Cardiac septum (tissue), 1 donor: ENCODE measurements around the gene TMEM135. TPM values are rescaled to one million over a fixed set of nuclear protein-coding genes. Genes with fewer than 3 reads are reported as not detected.
"Not testable (repeated sequence)": the region's sequence is repeated elsewhere in the genome, so short reads cannot be mapped to it uniquely, and the experiment has no call there.

Experiments
- DNase-seq: peaks from one replicate; pipeline ENCODE4 v3.0.0-alpha.2; 2020; ENCODE audit warnings: low spot score
- intact Hi-C: fragments of 100-400 bp; cut with DNase I; formaldehyde crosslinking; loops from one replicate; pipeline ENCODE4 v1.14.0; 2022
- total RNA-seq: library from RNA; stranded (reverse); fragmentation: NEBNext Ultra II Directional; extraction: Animal tissue kit (Norgen Biotek cat#: 25700); gene quantifications from one replicate; pipeline ENCODE4 v1.2.1, GENCODE V29; 2021
- donor health status: DM: no; HTN: no; CAD: no.

TMEM135 gene
- total RNA-seq, 1 donor from 2014 or later, result 6.4 TPM

GRCh38 chr11:87275176-87275575 lies 237.4 kb downstream of the TMEM135 start:
- DNase-seq, result no peak
- intact Hi-C loops, result no loop called here

GRCh38 chr11:87280143-87280542 lies 242.4 kb downstream of the TMEM135 start:
- no peak for DNase-seq
- intact Hi-C loops, result no loop called here

- intact Hi-C loops, result no loop called here
- no peak for DNase-seq
Measured at GRCh38 chr11:87281496-87281895, 243.8 kb downstream of the TMEM135 start.

DNA sequence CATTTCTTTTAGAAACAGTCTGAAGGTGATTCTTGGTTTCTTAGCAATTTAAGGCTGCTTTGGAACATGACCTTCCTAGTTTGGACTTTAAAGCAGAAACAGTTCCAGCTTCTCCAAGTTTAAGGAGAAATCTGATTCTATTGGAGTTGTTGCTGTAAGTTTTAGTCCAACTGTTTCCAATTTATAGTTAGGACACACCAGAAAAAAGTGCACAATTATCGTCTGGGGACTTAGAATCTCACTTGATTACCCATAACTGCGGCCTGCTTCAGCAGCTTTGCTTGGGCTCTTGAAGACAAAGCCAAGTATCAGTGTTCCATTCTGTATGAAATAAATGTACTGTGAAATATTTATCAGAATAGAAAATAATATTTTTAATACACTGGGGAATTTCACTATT lies 246.6 kb downstream of the TMEM135 start:
- no peak for DNase-seq
- intact Hi-C loops, result no loop called here

DNA sequence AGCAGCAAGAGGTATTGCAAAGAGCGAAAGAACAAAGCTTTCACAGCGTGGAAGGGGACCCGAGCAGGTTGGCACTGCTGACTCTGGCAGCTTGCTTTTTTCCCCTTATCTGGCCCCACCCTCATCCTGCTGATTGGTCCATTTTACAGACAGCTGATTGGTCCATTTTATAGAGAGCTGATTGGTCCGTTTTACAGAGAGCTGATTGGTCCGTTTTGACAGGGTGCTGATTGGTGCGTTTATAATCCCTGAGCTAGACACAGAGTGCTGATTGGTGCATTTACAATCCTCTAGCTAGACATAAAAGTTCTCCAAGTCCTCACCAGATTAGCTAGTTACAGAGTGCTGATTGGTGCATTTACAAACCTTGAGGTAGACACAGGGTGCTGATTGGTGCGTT lies 247.9 kb downstream of the TMEM135 start:
- intact Hi-C loops, result not testable (repeated sequence)

DNA sequence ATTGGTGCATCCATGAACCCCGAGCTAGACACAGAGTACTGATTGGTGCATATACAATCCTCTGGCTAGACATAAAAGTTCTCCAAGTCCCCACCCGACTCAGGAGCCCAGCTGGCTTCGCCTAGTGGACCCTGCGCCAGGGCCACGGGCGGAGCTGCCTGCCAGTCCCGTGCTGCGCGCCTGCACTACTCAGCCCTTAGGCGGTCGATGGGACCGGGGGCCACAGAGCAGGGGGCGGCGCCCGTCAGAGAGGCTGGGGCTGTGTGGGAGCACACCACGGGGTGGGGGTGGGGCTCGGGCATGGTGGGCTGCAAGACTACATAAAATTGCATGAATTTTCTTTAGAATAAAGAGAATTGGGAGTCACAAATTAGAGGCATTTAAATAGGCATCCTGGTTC lies 248.6 kb downstream of the TMEM135 start:
- intact Hi-C loops, result no loop called here
- DNase-seq, result no peak

More for the DNA sequence above, 247.9 kb downstream of the TMEM135 start:
- not testable (repeated sequence) for DNase-seq

DNA sequence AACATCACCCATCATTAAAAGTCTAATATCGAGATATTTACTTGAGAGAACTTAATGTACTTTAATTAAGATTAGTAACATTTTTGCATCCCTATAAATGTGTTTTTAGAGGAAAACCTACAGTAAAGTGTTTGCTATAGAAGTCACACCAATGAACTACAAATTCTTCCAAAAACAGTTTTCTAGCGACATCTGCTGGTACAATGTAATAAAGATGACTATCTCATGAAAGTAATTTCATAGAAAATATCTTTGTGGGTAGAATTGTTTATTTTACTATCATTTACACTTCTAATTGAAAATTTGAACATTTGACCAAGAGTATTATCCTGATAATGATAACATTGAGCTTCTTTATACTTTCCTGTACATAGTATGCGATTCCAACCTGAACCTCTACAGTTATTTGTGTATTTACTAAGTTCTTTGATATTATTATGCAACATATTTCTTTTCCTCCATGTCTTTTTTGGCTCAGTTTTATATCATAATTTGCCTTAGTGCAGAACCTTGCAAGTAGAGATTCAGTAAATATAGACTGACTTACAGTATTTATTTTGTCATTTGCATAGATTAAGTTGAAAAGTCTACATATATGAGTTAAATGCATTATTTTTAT lies 252.7 kb downstream of the TMEM135 start:
- intact Hi-C loops, result loop anchor here (2.0 to 10.0 kb wide), 2 partner anchors 352 to 416 kb away; no protein-coding TSS in a partner anchor
- no peak for DNase-seq

DNA sequence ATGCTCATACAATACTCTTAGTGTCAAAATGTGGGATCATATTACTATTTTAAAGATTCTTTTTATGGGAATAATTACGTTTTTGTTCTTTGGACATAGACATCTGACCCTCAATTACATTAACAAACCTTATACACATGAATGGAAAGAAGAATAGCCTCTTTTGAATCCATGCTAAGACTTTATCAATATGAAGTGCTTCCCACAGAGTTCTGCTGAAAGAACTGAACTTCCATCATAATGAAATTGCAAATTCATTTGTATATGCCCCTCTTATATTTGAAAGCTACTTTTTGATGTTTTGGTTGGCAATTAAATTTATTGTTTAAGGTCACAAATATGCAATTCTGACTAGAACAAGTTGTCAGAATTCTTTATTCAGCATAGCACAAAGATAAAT lies 254.9 kb downstream of the TMEM135 start:
- intact Hi-C loops, result loop anchor here (10.0 kb wide), 1 partner anchor 418 kb away; no protein-coding TSS in a partner anchor
- DNase-seq, result no peak

DNA sequence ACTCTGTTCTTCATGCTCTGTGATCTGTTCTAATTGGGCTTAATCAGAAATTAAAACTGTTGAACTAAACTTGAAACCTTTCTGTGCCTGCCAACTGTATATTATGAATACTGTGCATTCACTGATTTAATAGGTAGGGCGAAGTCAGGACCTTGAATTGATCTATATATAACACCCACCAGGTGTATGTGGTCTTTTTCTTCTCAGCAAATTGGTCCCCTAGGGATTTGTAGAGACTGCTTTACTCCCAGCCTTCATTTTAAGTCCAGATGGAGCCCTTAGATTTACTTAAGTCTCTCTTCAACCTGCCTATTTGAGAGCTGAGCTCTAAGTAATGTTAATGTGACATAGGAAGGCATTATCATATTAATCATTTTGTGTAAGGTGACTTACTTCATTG lies 257.5 kb downstream of the TMEM135 start:
- intact Hi-C loops, result loop anchor here (10.0 kb wide), 1 partner anchor 420 kb away; no protein-coding TSS in a partner anchor
- no peak for DNase-seq

GRCh38 chr11:87296627-87297026 lies 258.9 kb downstream of the TMEM135 start:
- DNase-seq, result no peak
- intact Hi-C loops, result loop anchor here (10.0 kb wide), 1 partner anchor 422 kb away; no protein-coding TSS in a partner anchor

GRCh38 chr11:87298155-87298554 lies 260.4 kb downstream of the TMEM135 start:
- intact Hi-C loops, result loop anchor here (10.0 kb wide), 1 partner anchor 423 kb away; no protein-coding TSS in a partner anchor
- DNase-seq, result no peak

- DNase-seq, result no peak
- intact Hi-C loops, result loop anchor here (10.0 kb wide), 1 partner anchor 424 kb away; no protein-coding TSS in a partner anchor
Measured at GRCh38 chr11:87299041-87299481, 261.3 kb downstream of the TMEM135 start.

DNA sequence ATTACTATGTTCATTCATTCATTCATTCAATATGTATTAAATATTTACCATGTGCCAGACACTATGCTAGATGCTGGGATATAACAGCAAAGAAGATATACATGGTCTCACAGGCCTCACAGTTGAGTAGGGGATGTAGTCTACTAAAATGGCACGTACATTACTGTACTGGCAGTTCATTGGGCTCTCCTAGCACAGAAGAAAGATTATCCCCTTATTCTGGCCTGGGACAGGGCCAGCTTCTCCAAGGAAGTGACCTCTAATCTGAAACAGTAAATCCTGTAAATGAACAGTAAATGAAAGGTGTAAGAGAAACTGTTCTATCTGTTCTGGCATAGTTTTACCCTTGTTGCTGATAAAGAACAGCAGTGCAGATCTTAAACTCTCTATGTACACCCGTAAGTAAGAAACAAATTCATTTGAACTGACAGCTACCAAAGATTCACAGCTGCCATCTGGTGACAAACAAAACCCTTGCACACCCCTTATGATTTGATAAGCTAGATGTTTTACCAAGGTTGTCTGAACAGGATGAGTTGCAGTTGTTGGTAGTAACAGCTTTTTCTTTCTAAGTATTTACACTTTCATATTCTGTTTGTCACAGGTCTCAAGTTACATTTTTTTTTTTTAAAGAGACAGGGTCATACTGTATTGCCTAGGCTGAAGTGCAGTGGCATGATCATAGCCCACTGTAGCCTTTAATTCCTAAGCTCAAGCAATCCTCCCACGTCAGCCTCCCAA lies 263.1 kb downstream of the TMEM135 start:
- intact Hi-C loops, result no loop called here
- no peak for DNase-seq

- no peak for DNase-seq
- intact Hi-C loops, result no loop called here
Measured at GRCh38 chr11:87301785-87302540, 264.2 kb downstream of the TMEM135 start.

DNA sequence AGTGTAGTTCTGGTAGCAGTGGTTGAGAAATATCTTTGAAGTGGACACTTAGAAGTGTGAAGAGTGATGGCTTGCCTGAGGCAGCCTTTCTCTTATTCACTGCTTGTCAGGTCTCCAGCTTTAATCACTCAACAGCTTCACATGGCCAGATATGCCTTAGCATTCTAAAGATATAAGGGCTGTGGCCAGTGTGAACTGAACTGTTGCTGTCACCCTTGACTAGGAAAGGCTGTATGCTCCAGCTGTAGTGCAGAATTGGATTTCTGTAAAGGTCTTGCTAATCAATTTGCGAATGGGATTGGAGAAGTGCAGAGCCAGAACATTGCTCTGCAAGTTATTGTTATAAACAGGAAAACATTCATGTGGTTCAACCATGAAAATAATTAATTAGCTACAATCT lies 266.7 kb downstream of the TMEM135 start:
- intact Hi-C loops, result no loop called here
- no peak for DNase-seq

DNA sequence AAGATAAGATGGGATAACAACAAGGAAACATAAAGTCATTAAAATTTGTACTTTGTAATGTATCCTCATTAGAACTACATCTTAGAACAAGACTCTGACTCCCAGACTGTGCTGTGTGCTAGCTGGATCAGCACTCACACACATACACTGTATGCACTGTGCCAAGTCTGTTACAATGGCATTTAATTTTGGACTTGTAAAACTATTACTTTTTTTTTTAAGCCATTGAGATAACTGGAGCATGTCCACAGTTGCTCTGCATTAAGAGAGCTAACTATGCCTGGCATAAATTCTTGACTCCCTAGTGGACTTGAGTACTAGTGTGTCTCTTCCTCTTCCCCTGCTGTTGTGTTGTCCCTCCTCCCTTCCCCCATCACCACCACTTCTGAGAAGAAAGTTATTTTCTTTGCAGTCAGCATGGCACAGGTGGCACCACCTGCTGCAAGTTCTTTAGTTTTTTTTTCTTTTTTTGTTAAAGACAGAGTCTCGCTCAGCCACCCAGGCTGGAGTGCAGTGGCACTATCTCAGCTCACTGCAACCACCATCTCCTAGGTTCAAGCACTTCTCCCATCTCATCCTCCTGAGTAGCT lies 268.6 kb downstream of the TMEM135 start:
- DNase-seq, result no peak
- intact Hi-C loops, result no loop called here

DNA sequence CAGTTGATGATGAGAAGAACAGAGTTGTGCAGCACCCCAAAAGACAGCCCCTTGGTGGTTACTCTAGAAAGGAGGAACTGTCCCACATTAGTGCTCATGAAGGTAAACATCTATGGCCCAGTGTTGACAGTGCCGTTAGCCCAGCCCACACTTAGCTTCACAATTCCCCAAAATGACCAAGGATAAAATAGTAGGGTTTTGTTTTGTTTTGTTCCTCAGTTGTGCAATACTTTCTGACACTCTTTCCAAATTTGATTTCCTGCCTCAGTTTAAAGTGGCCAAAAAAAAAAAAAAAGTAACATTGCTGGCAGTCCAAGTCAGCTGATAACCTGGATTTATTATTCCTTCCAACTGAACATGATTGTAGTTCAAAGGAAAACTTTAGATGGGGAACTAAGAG lies 269.4 kb downstream of the TMEM135 start:
- DNase-seq, result no peak

DNA sequence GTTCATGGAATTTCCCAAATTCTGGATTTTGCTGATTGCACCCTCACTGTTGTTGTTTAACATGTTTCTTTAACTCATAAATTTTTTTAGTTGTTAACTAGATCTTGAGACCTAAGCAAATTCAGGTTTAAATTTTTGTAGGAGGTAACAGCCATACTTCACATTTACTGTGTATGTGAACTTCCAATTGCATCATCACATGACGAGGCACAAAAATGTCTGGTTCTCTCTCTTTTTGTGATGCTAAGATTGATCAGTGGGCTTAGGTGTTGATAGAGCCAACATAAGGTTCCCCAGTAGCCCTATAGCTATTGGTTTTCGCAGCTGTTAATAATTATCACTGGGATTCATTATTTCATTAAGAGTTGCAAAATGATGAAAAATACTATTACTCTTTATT lies 277.5 kb downstream of the TMEM135 start:
- intact Hi-C loops, result no loop called here

More for the DNA sequence above, 269.4 kb downstream of the TMEM135 start:
- intact Hi-C loops, result no loop called here

DNA sequence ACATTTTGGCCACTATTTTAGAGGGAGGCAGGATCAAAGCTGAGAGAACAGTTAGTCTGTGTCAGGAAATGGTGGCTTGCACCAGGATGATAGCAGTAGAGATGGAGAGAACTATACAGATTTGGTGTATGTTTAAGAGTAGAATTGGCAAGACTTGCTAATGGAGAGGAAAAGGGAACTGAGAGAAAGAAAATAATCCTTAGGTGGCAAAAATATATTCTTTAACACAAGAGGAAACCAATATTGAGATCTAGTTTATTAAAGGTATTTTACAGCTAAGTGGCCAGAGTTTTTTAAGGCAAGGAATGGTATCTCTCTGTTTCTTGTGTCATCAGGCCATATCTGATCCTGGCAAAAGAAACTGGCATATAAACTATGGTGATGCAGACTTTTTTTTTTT lies 278.8 kb downstream of the TMEM135 start:
- intact Hi-C loops, result no loop called here
- DNase-seq, result no peak

More for the DNA sequence above, 277.5 kb downstream of the TMEM135 start:
- no peak for DNase-seq

DNA sequence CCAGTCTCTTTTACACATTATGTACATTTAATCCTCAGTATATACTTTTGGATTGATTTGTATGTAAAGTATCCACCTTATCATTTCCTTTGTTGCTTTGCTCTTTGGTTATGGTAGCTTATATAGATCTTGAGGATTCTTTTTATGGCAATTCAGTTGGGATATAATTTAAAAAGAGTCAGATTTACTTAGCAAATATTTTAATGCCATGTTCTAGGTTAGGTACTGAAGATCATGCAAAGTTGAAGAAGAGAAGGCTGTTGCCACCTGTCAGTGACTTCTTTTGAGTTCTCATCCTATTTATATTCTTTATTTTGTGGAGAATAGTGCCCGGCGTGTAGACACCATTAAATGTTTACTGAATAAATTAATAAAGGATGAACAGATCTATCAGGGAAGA lies 279.7 kb downstream of the TMEM135 start:
- no peak for DNase-seq
- intact Hi-C loops, result no loop called here
